Measurements from ENCODE around the gene TAF4.

TAF4 gene

GRCh38 chr20:62021793-62022385, 43.8 kb downstream of the TAF4 start:
- no peak for DNase-seq (ENCODE audit: low read depth, low spot score)

GRCh38 chr20:62020935-62021701, 44.6 kb downstream of the TAF4 start:
- DNase-seq (ENCODE audit: low read depth, low spot score), result no peak

DNA sequence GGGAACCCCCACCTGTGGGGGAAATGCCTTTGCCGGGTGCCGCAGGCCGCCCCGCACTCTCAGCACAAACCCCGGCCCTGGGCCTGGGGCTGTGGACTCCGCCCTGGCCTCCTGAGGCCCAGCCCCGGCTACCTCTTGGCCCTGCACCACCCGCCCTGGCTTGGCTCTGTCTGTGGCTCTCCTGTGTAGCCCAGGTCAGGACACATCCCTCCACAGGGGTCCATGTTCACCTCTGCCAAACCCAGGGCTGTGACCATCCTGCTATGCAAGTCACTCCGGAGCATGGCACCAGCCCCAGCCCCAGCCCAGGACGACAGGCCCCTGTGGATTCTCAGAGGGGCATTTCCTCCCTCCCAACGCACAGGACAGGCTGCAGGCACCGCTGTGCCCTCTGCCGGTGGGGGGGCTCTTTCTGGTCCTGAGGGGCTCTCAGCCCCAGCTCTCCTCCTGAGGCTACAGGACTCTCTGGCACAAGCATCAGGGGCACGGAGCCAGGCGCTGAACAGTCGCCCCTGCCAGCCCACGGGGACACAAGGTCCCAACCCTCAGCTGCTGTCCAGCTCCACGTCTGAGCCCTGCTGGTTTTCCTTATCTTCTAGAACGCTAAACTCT, 45.7 kb downstream of the TAF4 start:
- no peak for DNase-seq (ENCODE audit: low read depth, low spot score)

DNA sequence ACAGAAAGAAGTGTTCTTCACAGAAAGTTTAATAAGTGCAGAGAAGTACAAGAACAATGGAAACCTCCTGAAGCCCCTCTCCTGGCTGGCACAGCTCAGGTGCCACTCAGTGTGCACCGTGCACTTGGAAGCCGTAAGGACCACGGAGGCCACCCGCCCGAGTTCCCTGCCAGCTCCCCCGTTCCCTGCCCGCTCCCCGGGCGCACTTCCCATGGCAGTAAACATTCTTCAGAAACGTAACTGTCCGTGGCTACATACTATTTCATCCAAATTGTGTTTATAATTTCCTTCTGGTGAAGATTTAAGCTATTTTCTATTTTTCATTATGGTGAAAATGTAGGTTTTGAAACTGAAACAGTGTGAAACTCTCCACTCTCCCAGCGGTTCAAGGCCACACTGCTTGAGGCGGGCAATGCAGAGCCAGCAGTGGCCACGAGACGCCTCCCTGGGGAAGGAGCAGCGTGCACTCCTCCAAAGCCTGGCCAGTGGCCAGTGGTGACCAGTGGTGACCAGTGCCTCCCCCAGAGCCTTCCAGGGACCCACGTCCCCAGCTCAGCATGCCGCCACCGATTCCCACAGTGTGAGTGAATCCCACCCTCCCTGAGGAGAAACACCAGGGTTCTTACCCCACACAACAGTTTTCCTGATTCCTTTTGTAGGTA, 46.4 kb downstream of the TAF4 start:
- DNase-seq (ENCODE audit: low read depth, low spot score), result no peak

DNA sequence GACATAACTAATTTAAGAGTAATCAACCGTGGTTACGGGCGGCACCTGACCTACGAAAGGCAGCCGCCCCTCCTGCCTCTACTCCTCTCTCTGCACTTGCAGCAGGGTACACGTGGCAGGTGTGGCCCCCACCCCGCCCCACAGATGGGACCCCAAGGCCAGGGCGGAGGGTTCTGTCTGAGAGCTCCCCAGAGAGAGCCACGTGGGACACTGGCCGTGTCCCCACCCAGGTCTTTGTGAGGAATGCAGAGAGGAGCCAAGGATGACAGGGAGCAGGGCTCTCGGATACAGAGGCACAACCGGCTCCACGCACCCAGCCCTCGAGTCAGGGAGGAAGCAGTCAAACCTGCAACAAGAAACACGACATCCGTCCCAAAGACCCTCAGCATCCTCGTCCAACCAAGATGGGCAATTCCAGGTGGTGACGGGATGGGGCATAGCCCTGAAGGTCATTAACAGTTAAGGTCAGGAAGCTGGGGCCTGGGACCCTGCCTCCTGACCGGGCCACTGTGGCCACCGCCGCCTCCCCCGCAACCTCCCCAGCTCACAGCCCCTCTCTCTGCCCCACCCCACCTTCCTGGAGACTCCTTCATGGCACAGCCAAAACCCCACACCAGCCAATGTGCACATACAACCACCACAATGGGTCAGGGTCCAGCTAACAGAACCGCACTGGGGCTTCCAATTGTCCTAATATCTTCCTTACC, 47.1 kb downstream of the TAF4 start:
- no peak for DNase-seq (ENCODE audit: low read depth, low spot score)

DNA sequence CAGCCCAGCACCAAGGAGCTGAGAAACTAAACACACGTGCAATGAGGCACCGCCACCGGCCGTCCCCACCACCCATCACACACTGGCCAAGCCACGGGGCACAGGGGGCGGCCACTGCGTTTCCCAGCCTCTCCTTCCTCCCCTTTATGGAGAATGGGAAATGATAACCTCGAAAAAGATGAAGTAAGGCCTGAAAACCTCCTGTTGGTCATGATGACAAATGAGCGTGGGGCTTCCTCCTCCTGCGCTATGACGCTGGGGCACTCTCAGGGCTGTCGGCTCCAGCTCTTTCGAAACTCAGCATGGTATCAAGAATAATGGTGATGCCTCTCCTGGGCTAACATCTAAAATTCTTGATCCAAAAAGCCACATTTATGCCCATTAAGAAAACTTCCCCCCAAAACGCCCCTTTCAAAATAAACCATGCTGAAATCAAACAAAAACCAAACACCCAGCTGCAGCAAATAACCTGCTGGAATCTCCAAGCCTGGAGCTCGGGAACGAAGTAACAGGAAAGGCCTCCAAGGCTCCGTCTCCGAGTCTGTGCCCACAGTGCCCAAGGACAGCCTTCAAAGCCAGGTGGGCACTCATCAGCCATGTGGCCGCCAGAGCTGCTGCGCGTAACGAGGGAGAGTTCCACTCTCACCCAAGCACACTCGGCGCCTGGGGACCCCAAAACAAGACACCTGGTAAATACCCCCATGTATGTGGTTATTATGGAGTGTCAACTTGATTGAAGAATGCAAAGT, 50.0 kb downstream of the TAF4 start:
- DNase-seq (ENCODE audit: low read depth, low spot score), result no peak

- DNase-seq (ENCODE audit: low read depth, low spot score), result no peak
Measured at GRCh38 chr20:62014889-62015537, 50.7 kb downstream of the TAF4 start.

DNA sequence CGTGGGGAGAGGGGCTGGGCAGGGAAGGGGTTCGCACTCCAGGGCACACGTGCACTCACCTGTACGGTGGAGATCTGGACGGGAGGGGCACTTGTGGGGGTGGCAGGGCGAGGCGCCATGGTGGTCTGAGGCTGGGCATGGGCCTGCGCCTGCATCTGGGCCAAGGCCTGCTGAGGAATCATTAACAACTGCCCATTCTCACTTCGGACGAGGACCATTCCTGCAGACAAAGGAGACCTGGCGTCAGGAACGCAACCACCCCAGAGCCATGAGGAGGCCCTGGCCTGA, 51.2 kb downstream of the TAF4 start:
- no peak for DNase-seq (ENCODE audit: low read depth, low spot score)

DNA sequence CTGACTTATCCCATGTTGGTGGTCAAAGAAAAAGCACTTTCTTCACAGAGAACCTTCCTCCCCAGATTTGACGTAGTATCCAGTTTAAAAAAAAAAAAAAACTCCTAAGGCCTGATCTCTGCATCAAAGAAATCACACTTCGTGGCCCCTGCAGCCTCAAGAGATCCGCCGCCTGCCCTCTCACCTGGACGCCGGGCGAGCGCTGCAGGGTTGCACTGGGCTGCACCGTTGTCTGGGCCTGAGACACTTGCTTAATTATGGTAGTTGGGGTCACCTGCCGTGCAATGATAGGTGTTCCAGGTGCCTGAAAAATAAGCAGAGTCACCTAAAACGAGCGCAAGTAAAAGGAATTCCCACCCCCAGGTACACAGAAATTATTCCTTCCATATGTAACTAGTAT, 53.0 kb downstream of the TAF4 start:
- DNase-seq (ENCODE audit: low read depth, low spot score), result no peak

DNA sequence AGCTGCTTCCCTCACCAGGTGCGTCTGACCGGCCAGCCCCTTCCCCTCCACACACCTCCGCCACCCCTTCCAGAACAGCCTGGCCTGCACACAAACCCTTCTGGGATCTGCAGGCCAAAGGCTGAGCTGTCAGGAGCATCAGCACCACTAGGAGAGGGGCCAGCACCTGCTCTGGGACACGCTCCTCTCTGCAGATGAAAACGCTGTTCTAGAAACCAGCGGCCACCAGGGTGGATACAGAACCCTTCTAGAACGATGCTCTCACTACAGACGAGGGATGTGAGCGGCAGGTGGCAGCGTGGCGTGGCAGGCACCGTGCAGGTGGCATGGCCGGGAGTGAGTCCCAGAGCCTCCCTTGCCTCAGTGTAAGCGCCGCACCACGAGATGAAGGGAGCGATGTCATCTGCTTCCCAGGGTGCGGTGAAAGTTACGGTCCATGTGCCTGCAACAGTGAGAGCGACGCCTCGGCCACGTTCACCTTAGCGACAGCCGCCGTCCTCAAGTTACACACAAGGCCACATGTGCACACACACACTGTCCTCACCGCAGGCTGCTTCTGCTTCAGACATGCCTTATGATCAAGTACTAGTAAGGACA, 53.6 kb downstream of the TAF4 start:
- DNase-seq (ENCODE audit: low read depth, low spot score), result no peak

- no peak for DNase-seq (ENCODE audit: low read depth, low spot score)
Measured at GRCh38 chr20:62011403-62011790, 54.3 kb downstream of the TAF4 start.

DNA sequence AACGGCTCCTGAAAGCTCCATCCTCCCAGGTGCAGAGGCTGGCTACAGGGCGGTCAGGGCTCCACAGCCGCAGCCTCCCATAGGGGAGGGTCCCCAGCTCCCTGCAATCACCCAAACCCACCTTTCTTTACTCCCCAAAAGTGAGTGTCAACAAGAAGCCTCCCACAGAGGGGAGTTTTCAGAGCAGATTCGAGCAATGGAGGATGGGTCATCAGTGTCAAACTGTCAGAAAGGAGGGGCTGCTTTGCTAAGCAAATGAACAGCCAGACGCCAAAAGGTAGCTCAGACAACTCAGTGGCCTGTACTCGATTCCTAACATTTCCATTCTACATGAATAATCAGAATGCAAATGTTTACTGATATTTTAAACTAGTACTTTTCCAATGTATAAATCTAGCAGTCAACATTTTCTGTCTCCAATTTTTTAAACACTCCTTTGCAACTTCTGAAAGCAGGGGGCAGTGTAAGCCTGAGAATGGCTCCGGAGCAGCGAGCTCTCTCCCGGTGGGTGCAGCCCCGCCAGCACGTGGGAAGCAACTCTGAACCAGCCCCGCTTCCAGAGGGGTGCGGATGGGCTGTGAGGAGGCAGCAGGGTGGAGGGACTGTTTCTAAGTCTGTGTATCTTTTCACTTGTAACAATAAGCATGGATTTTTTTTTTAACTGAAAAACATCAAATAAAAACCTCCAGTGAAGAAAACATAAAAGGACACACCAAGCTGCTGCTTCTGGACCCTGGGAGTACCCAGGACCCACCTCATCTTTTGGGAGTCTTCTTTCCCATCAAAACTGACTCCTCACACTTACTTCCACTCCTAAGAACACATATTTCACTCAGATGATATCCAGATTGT, 54.9 kb downstream of the TAF4 start:
- DNase-seq (ENCODE audit: low read depth, low spot score), result peak; percentile 12

DNA sequence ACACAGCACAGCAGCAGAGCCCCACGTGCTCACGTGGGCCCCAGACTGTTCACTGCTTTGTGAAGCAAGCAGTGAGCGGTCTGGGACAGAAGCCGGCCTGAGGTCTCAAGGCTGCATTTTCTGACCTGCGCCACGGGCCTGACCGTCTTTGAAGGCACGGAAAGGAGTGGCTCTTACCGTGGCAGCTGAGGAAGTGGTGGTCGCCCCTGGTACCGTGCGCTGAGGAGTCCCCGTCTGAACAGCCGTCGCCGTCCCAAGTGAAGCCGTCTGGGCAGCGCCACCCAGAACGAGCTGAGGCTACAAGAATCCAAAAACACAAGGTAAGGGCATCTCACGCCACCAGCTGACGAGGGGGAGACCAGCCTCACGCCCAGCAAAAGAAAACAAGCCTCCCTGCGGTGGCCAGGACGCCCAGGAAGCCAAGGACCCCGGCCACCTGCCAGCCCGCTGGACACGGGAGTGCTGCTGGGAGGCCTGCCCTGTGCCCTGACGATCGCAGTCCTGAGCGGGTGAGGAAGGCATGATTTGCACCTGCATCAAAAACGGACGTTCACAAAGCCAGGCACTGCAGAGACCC, 55.7 kb downstream of the TAF4 start:
- DNase-seq (ENCODE audit: low read depth, low spot score), result no peak

DNA sequence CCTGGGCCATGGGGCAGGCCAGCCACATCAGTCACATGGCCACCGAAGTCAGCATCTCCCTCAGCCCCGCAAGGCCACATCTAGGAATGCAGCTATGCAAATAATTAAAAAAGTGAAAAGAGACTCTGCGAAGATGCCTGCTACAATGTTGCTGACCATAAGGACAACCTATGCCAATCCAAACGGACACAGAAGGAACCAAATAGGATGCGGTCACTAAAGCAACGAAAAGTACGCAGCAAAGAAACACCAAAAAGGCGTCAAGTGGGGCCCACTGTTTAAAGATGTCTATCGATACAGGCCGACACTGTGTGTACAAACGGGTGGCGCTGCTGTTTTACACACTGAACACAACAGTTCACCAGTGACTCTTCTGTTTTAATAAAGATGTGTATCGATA, 56.4 kb downstream of the TAF4 start:
- DNase-seq (ENCODE audit: low read depth, low spot score), result no peak

- DNase-seq (ENCODE audit: low read depth, low spot score), result no peak
Measured at GRCh38 chr20:62008643-62009183, 57.0 kb downstream of the TAF4 start.

DNA sequence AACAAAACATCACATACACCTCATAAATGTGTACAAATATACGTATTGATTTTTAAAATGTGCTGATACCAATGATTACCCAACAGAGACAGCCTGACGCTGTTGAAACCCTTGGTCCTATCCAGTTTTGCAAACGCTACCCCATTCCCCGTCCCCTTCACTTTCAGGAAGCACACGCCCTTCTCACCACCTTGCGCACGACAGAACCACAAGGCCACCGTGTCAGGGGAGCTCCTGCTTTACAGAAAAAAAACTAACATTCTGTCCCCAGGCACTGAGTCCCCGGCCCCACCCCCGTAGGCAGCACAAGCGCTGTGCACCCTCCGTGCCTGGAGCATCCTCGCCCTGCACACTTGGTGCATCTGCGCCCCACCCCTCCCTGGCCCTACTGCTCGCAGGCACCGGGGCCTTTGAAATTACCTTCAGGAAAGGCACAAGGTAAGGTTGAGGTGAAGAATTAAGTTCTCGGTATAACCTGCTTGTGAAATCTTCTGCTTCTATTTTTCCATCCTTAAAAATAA, 58.5 kb downstream of the TAF4 start:
- DNase-seq (ENCODE audit: low read depth, low spot score), result no peak

DNA sequence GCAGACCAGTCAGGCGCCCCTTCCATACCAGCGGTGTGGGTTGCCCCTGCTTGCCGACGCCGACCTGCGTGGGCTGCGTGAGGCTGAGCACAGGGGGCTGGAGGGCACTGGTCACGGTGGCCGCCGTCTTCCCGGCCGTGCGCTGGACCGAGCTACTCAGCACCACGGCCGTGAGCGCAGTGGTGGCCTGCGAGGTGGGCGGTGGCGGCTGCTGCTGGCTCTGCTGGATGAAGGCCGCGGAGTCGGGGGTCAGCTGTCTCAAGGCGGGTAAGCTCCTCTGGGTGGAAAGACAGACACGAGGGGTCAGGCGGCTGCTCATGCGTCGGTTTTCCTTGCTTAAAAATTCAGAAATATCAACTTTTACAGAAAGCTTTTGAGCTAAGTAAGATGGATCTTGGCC, 59.2 kb downstream of the TAF4 start:
- DNase-seq (ENCODE audit: low read depth, low spot score), result no peak

- no peak for DNase-seq (ENCODE audit: low read depth, low spot score)
Measured at GRCh38 chr20:62004614-62005013, 61.1 kb downstream of the TAF4 start.
